ENCODE data around the gene PRKCA. TPM values are rescaled to one million over a fixed set of nuclear protein-coding genes. Genes with fewer than 3 reads are reported as not detected.
"Not testable (repeated sequence)": the region's sequence is repeated elsewhere in the genome, so short reads cannot be mapped to it uniquely, and the experiment has no call there.

The PRKCA gene
- total RNA-seq, 4 donors from 2014 or later = 9.0 to 76.1 (median 15.1) TPM

GRCh38 chr17:66339561-66339960, 37.1 kb downstream of the PRKCA start:
- DNase-seq = no peak
- H3K9me3 ChIP-seq = no peaks in the 10 kb centered on the region
- no peaks in the 10 kb centered on the region for H3K27me3 ChIP-seq
- no peak overlapping the region for H3K4me3 ChIP-seq
- H3K27ac ChIP-seq = no peak overlapping the region
- TF ChIP-seq CTCF (IDR thresholded peaks at IDR 0.05) (no peak), POLR2A (IDR thresholded peaks at IDR 0.05) (no peak)
- H3K4me1 ChIP-seq = no peaks in the 10 kb centered on the region
- intact Hi-C loops (cut with DNase I; ENCODE audit: low total_unique reads) = no loop called here
- H3K36me3 ChIP-seq = no peaks in the 10 kb centered on the region

- DNase-seq = no peak
- no peak overlapping the region for H3K4me3 ChIP-seq
- no peaks in the 10 kb centered on the region for H3K9me3 ChIP-seq
- H3K4me1 ChIP-seq = no peaks in the 10 kb centered on the region
- intact Hi-C loops (cut with DNase I; ENCODE audit: low total_unique reads) = no loop called here
- H3K36me3 ChIP-seq = no peaks in the 10 kb centered on the region
- H3K27ac ChIP-seq = no peak overlapping the region
- H3K27me3 ChIP-seq = no peaks in the 10 kb centered on the region
- no peak for TF ChIP-seq CTCF (IDR thresholded peaks at IDR 0.05)
- no peak for TF ChIP-seq POLR2A (IDR thresholded peaks at IDR 0.05)
Measured at GRCh38 chr17:66340720-66341119, 38.3 kb downstream of the PRKCA start.

GRCh38 chr17:66341462-66341861, 39.0 kb downstream of the PRKCA start:
- no peak for DNase-seq
- intact Hi-C loops (cut with DNase I; ENCODE audit: low total_unique reads) = no loop called here
- H3K4me3 ChIP-seq = no peak overlapping the region
- no peaks in the 10 kb centered on the region for H3K4me1 ChIP-seq
- no peaks in the 10 kb centered on the region for H3K27me3 ChIP-seq
- TF ChIP-seq POLR2A (IDR thresholded peaks at IDR 0.05) (no peak), CTCF (IDR thresholded peaks at IDR 0.05) (no peak)
- H3K36me3 ChIP-seq = no peaks in the 10 kb centered on the region
- no peak overlapping the region for H3K27ac ChIP-seq
- H3K9me3 ChIP-seq = no peaks in the 10 kb centered on the region

- H3K4me3 ChIP-seq; intact Hi-C loops (cut with DNase I; ENCODE audit: low total_unique reads); H3K36me3 ChIP-seq; H3K27me3 ChIP-seq; H3K4me1 ChIP-seq; H3K9me3 ChIP-seq; H3K27ac ChIP-seq; DNase-seq: not testable (repeated sequence)
Measured at GRCh38 chr17:66342263-66342662, 39.9 kb downstream of the PRKCA start.

GRCh38 chr17:66343531-66344078, 41.2 kb downstream of the PRKCA start:
- TF ChIP-seq CTCF (IDR thresholded peaks at IDR 0.05) = no peak
- no peak overlapping the region for H3K27ac ChIP-seq
- H3K9me3 ChIP-seq = no peaks in the 10 kb centered on the region
- intact Hi-C loops (cut with DNase I; ENCODE audit: low total_unique reads) = no loop called here
- H3K36me3 ChIP-seq = no peaks in the 10 kb centered on the region
- H3K4me3 ChIP-seq = no peak overlapping the region
- H3K4me1 ChIP-seq = peaks cover 0 to 5% of the 10 kb centered on the region in 2 donors
- DNase-seq = no peak
- H3K27me3 ChIP-seq = no peaks in the 10 kb centered on the region

GRCh38 chr17:66344473-66344872, 42.1 kb downstream of the PRKCA start:
- H3K27me3 ChIP-seq = no peaks in the 10 kb centered on the region
- H3K4me3 ChIP-seq = no peak overlapping the region
- no peaks in the 10 kb centered on the region for H3K36me3 ChIP-seq
- no peaks in the 10 kb centered on the region for H3K9me3 ChIP-seq
- H3K4me1 ChIP-seq = peaks cover 0 to 5% of the 10 kb centered on the region in 2 donors
- no peak for DNase-seq
- intact Hi-C loops (cut with DNase I; ENCODE audit: low total_unique reads) = no loop called here
- TF ChIP-seq CTCF (IDR thresholded peaks at IDR 0.05) (no peak), POLR2A (IDR thresholded peaks at IDR 0.05) (no peak)
- H3K27ac ChIP-seq = no peak overlapping the region

Data from uterus (tissue), 4 donors.